Keratinocyte (primary cell): Measurements from ENCODE around the gene AIG1. TPM values are rescaled to one million over a fixed set of nuclear protein-coding genes. Genes with fewer than 3 reads are reported as not detected.

Experiments used
- DNase-seq: peaks from one replicate; pipeline ENCODE4 v3.0.0-alpha.2; 2011; ENCODE audit warnings: low read depth, missing footprints, low spot score
- FAIRE-seq: peaks from 2 replicates; lab custom pipeline; 2011; peaks lifted over from hg19 to GRCh38; lab: Jason Lieb, UNC
- H2AFZ ChIP-seq: 2 replicates; pipeline ENCODE4 v1.6.0; 2012; ENCODE audit warnings: low read length, control low read depth, inconsistent platforms; ENCODE audit not compliant: control insufficient read depth
- H3K27ac ChIP-seq: 2 replicates; pipeline ENCODE4 v1.5.1; 2011; ENCODE audit warnings: low read length; ENCODE audit not compliant: control insufficient read depth, insufficient read depth
- H3K27me3 ChIP-seq: 3 replicates; pipeline ENCODE4 v1.6.0; 2011; ENCODE audit warnings: low read length; ENCODE audit not compliant: control insufficient read depth, insufficient read depth; ENCODE audit errors: extremely low read depth
- H3K36me3 ChIP-seq, 2 experiments: 2 replicates in 1 of 2; 3 replicates in 1 of 2; pipeline ENCODE4 v1.5.1; 2011; ENCODE audit warnings: low read length in 2 of 2, mild to moderate bottlenecking in 1 of 2; ENCODE audit not compliant: control insufficient read depth in 2 of 2, insufficient read depth in 2 of 2; ENCODE audit errors: extremely low read depth in 1 of 2
- H3K4me1 ChIP-seq: 3 replicates; pipeline ENCODE4 v1.5.1; 2011; ENCODE audit warnings: low read length; ENCODE audit not compliant: control insufficient read depth, insufficient read depth; ENCODE audit errors: extremely low read depth
- H3K4me2 ChIP-seq: 3 replicates; pipeline ENCODE4 v1.6.0; 2011; ENCODE audit warnings: low read depth, low read length; ENCODE audit not compliant: control insufficient read depth, insufficient read depth; ENCODE audit errors: extremely low read depth
- H3K4me3 ChIP-seq, 3 experiments: fragments of 200-600 bp in 1 of 3; sonication (generic) in 1 of 3; 2 replicates in 2 of 3; 3 replicates in 1 of 3; pipeline ENCODE4 v1.5.1; 2011 to 2016; ENCODE audit warnings: low read length in 3 of 3, mild to moderate bottlenecking in 3 of 3, control low read depth in 2 of 3, inconsistent platforms in 1 of 3, low read depth in 1 of 3, mixed read lengths in 1 of 3, mixed run types in 1 of 3, moderate library complexity in 1 of 3; ENCODE audit not compliant: control insufficient read depth in 2 of 3, insufficient read depth in 2 of 3; ENCODE audit errors: extremely low read depth in 1 of 3
- H3K79me2 ChIP-seq: 2 replicates; pipeline ENCODE4 v1.6.0; 2012; ENCODE audit warnings: low read length; ENCODE audit not compliant: control insufficient read depth, insufficient read depth
- H3K9ac ChIP-seq: 3 replicates; pipeline ENCODE4 v1.6.0; 2011; ENCODE audit warnings: low read length; ENCODE audit not compliant: control insufficient read depth, insufficient read depth; ENCODE audit errors: extremely low read depth
- H3K9me1 ChIP-seq: 3 replicates; pipeline ENCODE4 v1.6.0; 2011; ENCODE audit warnings: low read length; ENCODE audit not compliant: control insufficient read depth, insufficient read depth; ENCODE audit errors: extremely low read depth
- H3K9me3 ChIP-seq: 2 replicates; pipeline ENCODE4 v1.5.1; 2012; ENCODE audit warnings: low read depth, low read length; ENCODE audit not compliant: control insufficient read depth
- H4K20me1 ChIP-seq: 3 replicates; pipeline ENCODE4 v1.6.0; 2011; ENCODE audit warnings: low read length; ENCODE audit not compliant: control insufficient read depth, insufficient read depth; ENCODE audit errors: extremely low read depth
- EZH2 ChIP-seq: IDR thresholded peaks from one replicate; pipeline ENCODE4 v1.6.1; 2012; ENCODE audit warnings: inconsistent platforms, mild to moderate bottlenecking, low read length, moderate library complexity
- dilution Hi-C: fragments of 300-500 bp; cut with MboI; formaldehyde crosslinking; loops from one replicate; pipeline ENCODE4 v1.7.0; 2020; ENCODE audit warnings: low sequenced_read_pairs; ENCODE audit not compliant: extremely low pct_ligation_motif_present
- polyA plus RNA-seq, 5 experiments: library from polyadenylated mRNA; depleted of rRNA in 3 of 5; stranded (reverse) in 3 of 5; stranded (forward) in 1 of 5; unstranded in 1 of 5; fragments of >200 nt; gene quantifications; 1 replicate in 1 of 5; 2 replicates in 3 of 5; 3 replicates in 1 of 5; pipeline versions ENCODE4 v1.2.1 to v1.2.3, GENCODE V29; 2011 to 2012; ENCODE audit warnings: missing spikeins in 2 of 5, low read depth in 1 of 5, low replicate concordance in 1 of 5
- TF ChIP-seq, protein P1 (sequence below), 3 experiments: IDR thresholded peaks in 1 of 3; conservative IDR thresholded peaks in 1 of 3; optimal IDR thresholded peaks in 1 of 3; 2 replicates in 2 of 3; 3 replicates in 1 of 3; pipeline versions ENCODE3 to v1.5.1; 2011; ENCODE audit warnings: low read length in 3 of 3, mild to moderate bottlenecking in 3 of 3, moderate library complexity in 2 of 3, control low read depth in 1 of 3, inconsistent platforms in 1 of 3; ENCODE audit not compliant: insufficient read depth in 2 of 3; ENCODE audit errors: extremely low read depth in 1 of 3

The AIG1 gene
- polyA plus RNA-seq, 1 donor (not counting 4 experiments of a cell fraction or from before 2014, with no cell fraction given), result 77.1 TPM

- DNase-seq (peak; percentile 48), FAIRE-seq (peak; percentile 97)
- H3K4me2 ChIP-seq, result peak overlapping the region; percentile 52
- TF ChIP-seq EZH2, result no peak
- TF ChIP-seq, protein P1, sequence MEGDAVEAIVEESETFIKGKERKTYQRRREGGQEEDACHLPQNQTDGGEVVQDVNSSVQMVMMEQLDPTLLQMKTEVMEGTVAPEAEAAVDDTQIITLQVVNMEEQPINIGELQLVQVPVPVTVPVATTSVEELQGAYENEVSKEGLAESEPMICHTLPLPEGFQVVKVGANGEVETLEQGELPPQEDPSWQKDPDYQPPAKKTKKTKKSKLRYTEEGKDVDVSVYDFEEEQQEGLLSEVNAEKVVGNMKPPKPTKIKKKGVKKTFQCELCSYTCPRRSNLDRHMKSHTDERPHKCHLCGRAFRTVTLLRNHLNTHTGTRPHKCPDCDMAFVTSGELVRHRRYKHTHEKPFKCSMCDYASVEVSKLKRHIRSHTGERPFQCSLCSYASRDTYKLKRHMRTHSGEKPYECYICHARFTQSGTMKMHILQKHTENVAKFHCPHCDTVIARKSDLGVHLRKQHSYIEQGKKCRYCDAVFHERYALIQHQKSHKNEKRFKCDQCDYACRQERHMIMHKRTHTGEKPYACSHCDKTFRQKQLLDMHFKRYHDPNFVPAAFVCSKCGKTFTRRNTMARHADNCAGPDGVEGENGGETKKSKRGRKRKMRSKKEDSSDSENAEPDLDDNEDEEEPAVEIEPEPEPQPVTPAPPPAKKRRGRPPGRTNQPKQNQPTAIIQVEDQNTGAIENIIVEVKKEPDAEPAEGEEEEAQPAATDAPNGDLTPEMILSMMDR (optimal IDR thresholded peaks at IDR 0.05 in 1 of 3, IDR thresholded peaks at IDR 0.05 in 1 of 3, conservative IDR thresholded peaks at IDR 0.05 in 1 of 3; ENCODE audit: extremely low read depth in 1 of 3, insufficient read depth in 2 of 3, low read length in 3 of 3), result no peak
- peak overlapping the region; percentile 50 for H3K9ac ChIP-seq
- no peaks in the 10 kb centered on the region for H3K36me3 ChIP-seq
- peak overlapping the region; percentile 76 for H3K27ac ChIP-seq
- no peaks in the 10 kb centered on the region for H3K9me1 ChIP-seq
- peak overlapping the region; percentile 53 for H2AFZ ChIP-seq
- H3K27me3 ChIP-seq, result no peaks in the 10 kb centered on the region
- no peaks in the 10 kb centered on the region for H3K79me2 ChIP-seq
- dilution Hi-C loops, result no loop called here
- no peak overlapping the region for H3K4me3 ChIP-seq
- H4K20me1 ChIP-seq, result no peaks in the 10 kb centered on the region
- H3K4me1 ChIP-seq, result peaks cover 22% of the 10 kb centered on the region
- H3K9me3 ChIP-seq, result no peaks in the 10 kb centered on the region
These were observed 225.6 kb downstream of the AIG1 start for GRCh38 chr6:143286251-143286795.

DNA sequence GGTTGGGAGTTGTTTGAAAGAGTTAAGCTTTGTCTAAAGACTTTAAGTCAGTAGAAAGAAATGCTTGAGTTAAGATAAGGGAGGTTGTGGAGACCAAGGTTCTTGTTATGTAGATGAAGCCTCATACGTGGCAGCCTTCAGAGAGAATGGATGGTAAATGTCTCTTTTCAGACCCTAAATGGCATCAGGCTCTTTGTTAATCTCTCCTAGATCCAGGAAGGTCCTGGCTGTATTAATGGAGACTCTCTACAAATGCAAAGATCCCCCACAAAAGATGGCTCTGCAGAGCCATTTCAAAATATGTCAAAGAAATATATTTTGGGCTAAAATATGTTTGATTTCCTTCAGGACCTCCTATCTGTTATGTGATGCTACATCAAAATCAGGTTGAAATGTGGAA lies 228.2 kb downstream of the AIG1 start:
- DNase-seq, result no peak
- peaks cover 22% of the 10 kb centered on the region for H3K4me1 ChIP-seq
- FAIRE-seq, result no peak
- no peak overlapping the region for H3K9ac ChIP-seq
- no peaks in the 10 kb centered on the region for H3K79me2 ChIP-seq
- dilution Hi-C loops, result no loop called here
- H3K9me1 ChIP-seq, result no peaks in the 10 kb centered on the region
- H2AFZ ChIP-seq, result no peak overlapping the region
- H3K9me3 ChIP-seq, result no peaks in the 10 kb centered on the region
- no peak overlapping the region for H3K27ac ChIP-seq
- H4K20me1 ChIP-seq, result no peaks in the 10 kb centered on the region
- H3K4me3 ChIP-seq, result no peak overlapping the region
- no peaks in the 10 kb centered on the region for H3K27me3 ChIP-seq
- TF ChIP-seq, protein P1 (optimal IDR thresholded peaks at IDR 0.05 in 1 of 3, IDR thresholded peaks at IDR 0.05 in 1 of 3, conservative IDR thresholded peaks at IDR 0.05 in 1 of 3; ENCODE audit: extremely low read depth in 1 of 3, insufficient read depth in 2 of 3, low read length in 3 of 3), result no peak
- no peak for TF ChIP-seq EZH2
- no peaks in the 10 kb centered on the region for H3K36me3 ChIP-seq
- no peak overlapping the region for H3K4me2 ChIP-seq
